K562 (cell line): Measurements from ENCODE around the gene CYFIP2. TPM values are rescaled to one million over a fixed set of nuclear protein-coding genes. Genes with fewer than 3 reads are reported as not detected.

ENCODE experiments used
- BRCA1 ChIP-seq, 2 experiments: fragments of 450-650 bp in 1 of 2; sonication (generic) in 1 of 2; formaldehyde crosslinking in 1 of 2; IDR thresholded peaks; 2 replicates each; pipeline versions ENCODE4 v1.5.0 to v1.6.1; 2017 to 2020; ENCODE audit warnings: mild to moderate bottlenecking in 1 of 2, missing genetic modification reagents in 1 of 2
- NFYB ChIP-seq: IDR thresholded peaks from 2 replicates; pipeline ENCODE4 v1.6.1; 2011; ENCODE audit warnings: mild to moderate bottlenecking, moderate library complexity; ENCODE audit not compliant: insufficient read length; ENCODE audit errors: extremely low read depth
- PCBP1 ChIP-seq: fragments of 200-400 bp; formaldehyde crosslinking; IDR thresholded peaks from 2 replicates; pipeline ENCODE4 v1.6.1; 2018; ENCODE audit warnings: mild to moderate bottlenecking, low read depth, low read length; ENCODE audit not compliant: poor library complexity, severe bottlenecking
- RAD21 ChIP-seq, 2 experiments: fragments of 250-450 bp in 1 of 2; fragments of 450-650 bp in 1 of 2; sonication (Bioruptor Pico) in 1 of 2; formaldehyde crosslinking in 1 of 2; IDR thresholded peaks in 1 of 2; conservative IDR thresholded peaks in 1 of 2; 2 replicates each; pipeline versions ENCODE4 v1.4.0 to v1.8.0; 2020 to 2022; ENCODE audit warnings: mild to moderate bottlenecking in 2 of 2, moderate library complexity in 1 of 2
- ZNF644 ChIP-seq: fragments of 200-800 bp; sonication (Bioruptor generic); IDR thresholded peaks from 2 replicates; pipeline ENCODE4 v1.6.1; 2016; ENCODE audit warnings: low read depth, missing genetic modification characterization, missing compliant biosample characterization
- polyA plus RNA-seq, 8 experiments: library from polyadenylated mRNA; depleted of rRNA in 4 of 8; stranded (reverse) in 5 of 8; unstranded in 3 of 8; fragments of >200 nt; fragmentation: Nextera tagmentation in 2 of 8; fragmentation: Illumina TruSeq in 1 of 8; extraction: Ambion mirVana in 2 of 8; extraction: Trizol in 1 of 8; gene quantifications; 2 replicates each; pipeline versions ENCODE4 v1.2.1 to v1.2.3, GENCODE V29; 2011 to 2014; ENCODE audit warnings: inconsistent platforms in 1 of 8, missing spikeins in 1 of 8
- total RNA-seq, 7 experiments: library from RNA; depleted of rRNA in 6 of 7; stranded (reverse); fragments of >200 nt in 6 of 7; fragmentation: Illumina TruSeq in 2 of 7; extraction: Trizol in 2 of 7; gene quantifications; 2 replicates each; pipeline versions ENCODE4 v1.2.1 to v1.2.3, GENCODE V29; 2011 to 2021; ENCODE audit warnings: low replicate concordance in 1 of 7
- TF ChIP-seq, protein P1 (sequence below): fragments of 450-650 bp; IDR thresholded peaks from 2 replicates; pipeline ENCODE4 v1.7.1; 2018; ENCODE audit warnings: mild to moderate bottlenecking, low read depth; ENCODE audit not compliant: partially characterized antibody
- TF ChIP-seq, protein P2 (sequence below): fragments of 450-650 bp; IDR thresholded peaks from 2 replicates; pipeline ENCODE4 v1.6.1; 2016; ENCODE audit warnings: low read depth

CYFIP2 gene
- total and polyA plus RNA-seq, 9 of the 15 experiments (the other 6 are each of a cell fraction or from before 2014, with no cell fraction given): 0.76 to 2.9 (median 1.4) TPM; not detected in 1

DNA sequence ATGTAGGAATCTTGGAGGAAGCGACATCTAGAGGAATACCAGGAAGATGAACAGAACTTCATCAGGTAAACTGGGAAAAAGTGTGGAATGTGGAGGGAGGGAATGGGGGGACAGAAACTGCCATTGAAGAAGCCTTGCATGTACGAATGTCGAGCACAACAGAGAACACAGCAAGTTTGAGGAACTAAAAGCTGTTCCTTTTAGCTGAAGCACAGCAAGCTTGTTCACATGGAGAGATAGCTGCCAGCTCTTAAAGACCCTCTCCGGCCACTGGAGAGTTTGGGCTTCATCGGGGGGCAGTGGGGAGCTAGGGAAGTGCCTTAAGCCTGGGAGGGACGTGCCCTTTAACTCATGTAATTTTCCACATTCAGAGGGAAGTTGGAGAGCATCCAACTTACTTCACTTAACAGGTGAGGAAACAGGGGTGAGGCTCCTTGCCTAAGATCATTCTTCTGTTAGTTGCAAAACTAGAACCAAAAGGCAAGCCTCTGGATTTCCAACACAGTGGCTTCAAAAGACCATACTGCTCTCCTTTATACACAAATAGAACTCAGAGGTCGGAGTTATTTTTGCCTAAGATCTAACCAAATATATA, 2.3 kb upstream of the CYFIP2 start (continued):
- TF ChIP-seq PCBP1: no peak
- TF ChIP-seq BRCA1 (IDR thresholded peaks at IDR 0.05): no peak
- no peak for TF ChIP-seq BRCA1 (CRISPR knock-in tag; IDR thresholded peaks at IDR 0.05)
- no peak for TF ChIP-seq NFYB
- no peak for TF ChIP-seq RAD21 (CRISPR knock-in tag; conservative IDR thresholded peaks at IDR 0.05 in 1 of 2, IDR thresholded peaks at IDR 0.05 in 1 of 2)
- TF ChIP-seq, protein P1, sequence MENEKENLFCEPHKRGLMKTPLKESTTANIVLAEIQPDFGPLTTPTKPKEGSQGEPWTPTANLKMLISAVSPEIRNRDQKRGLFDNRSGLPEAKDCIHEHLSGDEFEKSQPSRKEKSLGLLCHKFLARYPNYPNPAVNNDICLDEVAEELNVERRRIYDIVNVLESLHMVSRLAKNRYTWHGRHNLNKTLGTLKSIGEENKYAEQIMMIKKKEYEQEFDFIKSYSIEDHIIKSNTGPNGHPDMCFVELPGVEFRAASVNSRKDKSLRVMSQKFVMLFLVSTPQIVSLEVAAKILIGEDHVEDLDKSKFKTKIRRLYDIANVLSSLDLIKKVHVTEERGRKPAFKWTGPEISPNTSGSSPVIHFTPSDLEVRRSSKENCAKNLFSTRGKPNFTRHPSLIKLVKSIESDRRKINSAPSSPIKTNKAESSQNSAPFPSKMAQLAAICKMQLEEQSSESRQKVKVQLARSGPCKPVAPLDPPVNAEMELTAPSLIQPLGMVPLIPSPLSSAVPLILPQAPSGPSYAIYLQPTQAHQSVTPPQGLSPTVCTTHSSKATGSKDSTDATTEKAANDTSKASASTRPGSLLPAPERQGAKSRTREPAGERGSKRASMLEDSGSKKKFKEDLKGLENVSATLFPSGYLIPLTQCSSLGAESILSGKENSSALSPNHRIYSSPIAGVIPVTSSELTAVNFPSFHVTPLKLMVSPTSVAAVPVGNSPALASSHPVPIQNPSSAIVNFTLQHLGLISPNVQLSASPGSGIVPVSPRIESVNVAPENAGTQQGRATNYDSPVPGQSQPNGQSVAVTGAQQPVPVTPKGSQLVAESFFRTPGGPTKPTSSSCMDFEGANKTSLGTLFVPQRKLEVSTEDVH: no peak
- TF ChIP-seq, protein P2, sequence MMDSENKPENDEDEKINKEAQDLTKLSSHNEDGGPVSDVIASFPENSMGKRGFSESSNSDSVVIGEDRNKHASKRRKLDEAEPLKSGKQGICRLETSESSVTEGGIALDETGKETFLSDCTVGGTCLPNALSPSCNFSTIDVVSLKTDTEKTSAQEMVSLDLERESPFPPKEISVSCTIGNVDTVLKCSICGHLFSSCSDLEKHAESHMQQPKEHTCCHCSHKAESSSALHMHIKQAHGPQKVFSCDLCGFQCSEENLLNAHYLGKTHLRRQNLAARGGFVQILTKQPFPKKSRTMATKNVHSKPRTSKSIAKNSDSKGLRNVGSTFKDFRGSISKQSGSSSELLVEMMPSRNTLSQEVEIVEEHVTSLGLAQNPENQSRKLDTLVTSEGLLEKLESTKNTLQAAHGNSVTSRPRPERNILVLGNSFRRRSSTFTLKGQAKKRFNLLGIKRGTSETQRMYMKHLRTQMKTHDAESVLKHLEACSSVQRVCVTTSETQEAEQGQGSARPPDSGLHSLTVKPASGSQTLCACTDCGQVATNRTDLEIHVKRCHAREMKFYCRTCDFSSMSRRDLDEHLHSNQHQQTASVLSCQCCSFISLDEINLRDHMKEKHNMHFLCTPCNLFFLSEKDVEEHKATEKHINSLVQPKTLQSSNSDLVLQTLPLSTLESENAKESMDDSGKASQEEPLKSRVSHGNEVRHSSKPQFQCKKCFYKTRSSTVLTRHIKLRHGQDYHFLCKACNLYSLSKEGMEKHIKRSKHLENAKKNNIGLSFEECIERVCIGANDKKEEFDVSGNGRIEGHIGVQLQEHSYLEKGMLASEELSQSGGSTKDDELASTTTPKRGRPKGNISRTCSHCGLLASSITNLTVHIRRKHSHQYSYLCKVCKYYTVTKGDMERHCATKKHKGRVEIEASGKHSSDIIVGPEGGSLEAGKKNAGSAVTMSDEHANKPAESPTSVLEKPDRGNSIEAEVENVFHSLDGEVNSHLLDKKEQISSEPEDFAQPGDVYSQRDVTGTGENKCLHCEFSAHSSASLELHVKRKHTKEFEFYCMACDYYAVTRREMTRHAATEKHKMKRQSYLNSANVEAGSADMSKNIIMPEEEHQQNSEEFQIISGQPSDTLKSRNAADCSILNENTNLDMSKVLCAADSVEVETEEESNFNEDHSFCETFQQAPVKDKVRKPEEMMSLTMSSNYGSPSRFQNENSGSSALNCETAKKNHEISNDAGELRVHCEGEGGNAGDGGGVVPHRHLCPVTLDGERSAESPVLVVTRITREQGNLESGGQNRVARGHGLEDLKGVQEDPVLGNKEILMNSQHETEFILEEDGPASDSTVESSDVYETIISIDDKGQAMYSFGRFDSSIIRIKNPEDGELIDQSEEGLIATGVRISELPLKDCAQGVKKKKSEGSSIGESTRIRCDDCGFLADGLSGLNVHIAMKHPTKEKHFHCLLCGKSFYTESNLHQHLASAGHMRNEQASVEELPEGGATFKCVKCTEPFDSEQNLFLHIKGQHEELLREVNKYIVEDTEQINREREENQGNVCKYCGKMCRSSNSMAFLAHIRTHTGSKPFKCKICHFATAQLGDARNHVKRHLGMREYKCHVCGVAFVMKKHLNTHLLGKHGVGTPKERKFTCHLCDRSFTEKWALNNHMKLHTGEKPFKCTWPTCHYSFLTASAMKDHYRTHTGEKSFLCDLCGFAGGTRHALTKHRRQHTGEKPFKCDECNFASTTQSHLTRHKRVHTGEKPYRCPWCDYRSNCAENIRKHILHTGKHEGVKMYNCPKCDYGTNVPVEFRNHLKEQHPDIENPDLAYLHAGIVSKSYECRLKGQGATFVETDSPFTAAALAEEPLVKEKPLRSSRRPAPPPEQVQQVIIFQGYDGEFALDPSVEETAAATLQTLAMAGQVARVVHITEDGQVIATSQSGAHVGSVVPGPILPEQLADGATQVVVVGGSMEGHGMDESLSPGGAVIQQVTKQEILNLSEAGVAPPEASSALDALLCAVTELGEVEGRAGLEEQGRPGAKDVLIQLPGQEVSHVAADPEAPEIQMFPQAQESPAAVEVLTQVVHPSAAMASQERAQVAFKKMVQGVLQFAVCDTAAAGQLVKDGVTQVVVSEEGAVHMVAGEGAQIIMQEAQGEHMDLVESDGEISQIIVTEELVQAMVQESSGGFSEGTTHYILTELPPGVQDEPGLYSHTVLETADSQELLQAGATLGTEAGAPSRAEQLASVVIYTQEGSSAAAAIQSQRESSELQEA: no peak
- no peak for TF ChIP-seq ZNF644 (tag)
